ENCODE data around the gene ATF3.
"Not testable (repeated sequence)": the region's sequence is repeated elsewhere in the genome, so short reads cannot be mapped to it uniquely, and the experiment has no call there.

The ATF3 gene

DNA sequence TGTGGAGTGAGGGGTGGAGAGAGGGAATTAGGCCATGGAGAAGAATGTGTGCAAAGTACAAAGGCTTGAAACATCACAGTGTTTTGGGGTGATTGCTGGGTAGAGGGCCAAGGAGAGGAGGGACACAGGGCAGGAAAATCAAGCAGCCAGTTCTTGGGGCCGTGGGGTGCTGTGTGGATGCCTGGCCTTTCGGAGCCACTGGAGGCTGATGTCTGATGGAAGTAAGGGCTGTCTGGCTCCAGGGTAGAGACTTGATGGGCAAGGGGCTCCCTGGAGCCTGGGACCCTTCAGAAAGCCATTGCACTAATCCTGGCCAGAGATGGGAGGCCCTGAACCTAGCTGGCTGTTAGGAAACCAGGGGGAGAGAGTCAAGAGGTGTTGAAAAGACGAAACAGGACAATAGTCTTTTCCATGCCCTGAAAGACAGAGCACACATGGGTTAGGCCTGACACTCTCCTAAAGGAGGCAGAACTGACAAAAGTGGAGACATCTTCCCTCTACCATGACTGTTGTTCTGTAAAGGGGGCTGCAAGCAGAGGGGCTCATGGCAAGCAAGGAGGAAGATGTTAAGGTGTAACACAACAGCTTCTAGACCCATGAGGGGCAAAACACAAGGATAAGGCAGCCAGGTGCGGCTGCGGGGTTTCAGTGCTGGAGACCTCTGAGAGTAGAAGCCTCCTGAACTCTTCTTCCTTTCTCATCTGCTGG lies 21.0 kb downstream of the ATF3 start:
- no peak for DNase-seq

DNA sequence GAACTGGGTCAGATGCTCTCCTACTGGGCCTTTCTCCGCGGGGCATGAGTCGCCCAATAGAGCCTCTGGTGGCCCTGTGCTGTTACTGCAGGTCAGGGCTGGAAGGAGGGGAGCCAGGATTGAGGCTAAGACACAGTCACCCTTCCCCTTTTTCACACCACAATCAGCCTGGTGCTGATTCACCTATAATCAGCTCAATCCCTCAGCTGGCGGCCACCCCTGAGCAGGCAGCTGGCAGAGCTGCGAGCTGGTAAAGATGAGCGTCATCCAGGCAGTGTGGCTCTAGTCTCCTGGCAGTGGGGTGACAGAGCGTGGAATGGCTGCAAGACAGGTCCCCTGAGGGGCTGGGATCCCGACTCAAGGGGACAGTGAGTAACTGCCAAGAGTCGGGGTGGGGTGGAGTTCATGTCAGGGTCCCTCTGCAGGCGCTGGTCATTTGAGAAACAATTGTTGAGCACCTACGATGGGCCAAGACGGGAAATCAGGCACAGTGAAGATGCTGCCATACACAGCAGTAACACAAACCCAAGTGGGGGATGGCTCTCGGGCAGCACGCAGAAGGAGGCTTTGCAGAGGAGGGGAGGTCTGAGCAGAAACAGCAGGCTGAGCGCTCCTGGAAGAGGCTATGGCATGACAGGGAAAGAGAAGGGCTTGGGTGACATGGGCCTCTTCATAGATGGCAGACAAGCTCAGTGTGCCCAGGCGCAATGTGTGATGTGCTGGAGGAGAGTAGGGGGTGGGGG lies 21.8 kb downstream of the ATF3 start:
- peak; percentile 85 for DNase-seq

DNA sequence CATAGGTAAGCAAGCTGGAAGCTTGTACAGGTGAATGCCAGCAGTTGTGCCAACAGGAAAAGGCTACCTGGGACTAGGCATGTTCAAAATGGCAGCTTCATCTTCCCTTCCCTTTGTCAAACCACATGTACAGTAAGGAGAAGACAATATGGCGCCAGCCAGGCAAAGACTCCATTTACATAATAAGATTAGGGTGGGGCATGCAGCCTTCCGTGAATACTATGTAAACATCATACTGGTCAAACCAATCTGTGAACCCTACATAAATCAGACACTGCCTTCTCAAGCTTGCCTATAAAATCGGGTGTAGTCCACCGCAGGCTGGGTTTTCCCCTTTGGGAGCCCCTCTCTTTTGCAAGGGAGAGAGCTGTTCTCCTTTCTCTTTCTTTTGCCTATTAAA lies 24.6 kb downstream of the ATF3 start:
- no peak for DNase-seq

DNA sequence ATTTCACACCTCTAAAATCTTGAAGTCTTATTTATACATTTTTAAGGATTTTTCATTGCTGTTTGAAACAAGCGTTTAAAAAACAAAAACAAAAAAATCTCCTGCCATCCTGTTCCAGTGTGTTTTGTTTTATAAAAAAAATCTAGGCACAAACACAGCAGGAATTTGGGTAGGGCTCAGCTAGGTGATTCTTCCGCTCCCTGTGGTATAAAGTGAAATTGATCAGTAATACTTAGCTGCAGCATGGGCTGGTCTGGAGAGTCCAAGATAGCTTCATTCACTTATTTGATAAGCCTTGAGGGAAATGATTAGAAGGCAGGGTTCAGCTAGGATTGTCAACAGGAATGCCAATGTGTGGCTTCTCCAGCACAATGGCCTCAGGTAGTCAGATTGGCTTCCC lies 25.7 kb downstream of the ATF3 start:
- DNase-seq: no peak

DNA sequence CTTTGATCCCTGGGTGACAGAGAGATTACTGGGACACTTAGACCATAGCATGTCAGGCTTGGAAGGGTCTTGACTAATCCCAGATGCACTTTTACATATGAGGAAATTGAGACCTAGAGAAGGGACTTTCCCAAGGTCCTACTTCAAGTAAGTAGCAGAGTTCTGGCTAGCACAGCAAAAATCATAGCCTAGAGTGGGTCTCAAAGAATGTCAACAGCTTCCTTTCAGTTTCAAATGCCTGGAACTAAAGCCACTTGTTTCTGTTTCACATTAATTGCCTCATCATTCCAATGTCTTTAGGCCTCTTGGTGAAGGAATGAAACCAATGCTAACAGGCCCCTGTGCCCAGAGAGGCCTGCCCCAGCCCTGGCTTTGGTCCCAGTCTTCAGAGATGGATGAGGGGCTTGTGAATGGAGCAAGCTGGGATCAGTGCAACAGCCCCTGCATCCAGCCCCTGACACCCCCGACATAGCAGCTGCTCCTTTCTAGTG lies 26.6 kb downstream of the ATF3 start:
- DNase-seq: peak; percentile 20

DNA sequence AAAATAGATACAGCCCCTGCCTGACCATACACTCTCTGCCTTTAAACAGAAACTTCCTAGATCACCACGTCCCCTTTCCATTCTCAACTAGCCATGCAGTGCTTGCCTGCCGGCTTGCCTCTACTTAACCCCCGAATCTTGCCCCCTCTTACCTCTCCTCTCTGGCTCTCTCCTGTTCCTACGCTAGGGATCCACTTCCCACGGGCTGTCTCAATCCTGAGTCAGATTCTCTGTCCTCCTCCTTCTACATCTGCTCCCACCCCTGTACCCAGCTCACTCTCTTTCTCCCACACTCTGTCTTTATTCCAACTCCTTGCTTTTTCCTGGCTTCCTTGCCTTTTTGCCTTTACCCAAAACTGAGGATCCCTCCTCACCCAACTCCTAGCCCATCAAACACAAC lies 29.3 kb downstream of the ATF3 start:
- DNase-seq: no peak

DNA sequence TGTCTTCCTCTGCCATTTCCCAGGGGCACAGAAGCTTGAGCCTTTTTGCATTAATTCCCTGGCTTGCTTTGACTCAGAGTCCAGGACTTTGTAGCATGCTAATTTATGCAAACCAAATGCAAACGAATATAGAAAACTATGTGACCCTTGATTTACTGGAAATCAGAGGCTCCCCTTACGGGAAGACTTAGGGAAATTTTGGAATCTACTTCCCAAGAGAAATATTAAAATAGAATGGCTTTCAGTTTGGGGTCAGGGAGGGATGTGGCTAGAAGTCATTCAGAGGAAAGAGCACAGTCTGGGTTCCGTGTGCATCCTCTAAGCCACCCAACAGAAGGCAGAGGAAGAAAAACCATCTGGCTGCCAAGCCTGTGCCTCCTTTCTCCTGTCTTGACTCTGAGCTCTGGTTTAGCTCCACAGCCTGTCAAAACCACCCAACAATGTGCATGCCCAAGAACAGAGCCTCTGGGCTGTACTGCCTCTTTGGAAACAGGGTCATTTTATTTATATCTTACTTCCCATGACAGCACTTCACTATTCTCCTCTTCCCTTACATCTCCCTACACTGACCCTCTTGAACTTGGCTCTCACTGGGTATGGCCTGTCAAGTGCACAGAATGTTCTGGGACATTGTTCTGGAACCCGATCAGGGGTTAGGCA lies 30.1 kb downstream of the ATF3 start:
- no peak for DNase-seq

DNA sequence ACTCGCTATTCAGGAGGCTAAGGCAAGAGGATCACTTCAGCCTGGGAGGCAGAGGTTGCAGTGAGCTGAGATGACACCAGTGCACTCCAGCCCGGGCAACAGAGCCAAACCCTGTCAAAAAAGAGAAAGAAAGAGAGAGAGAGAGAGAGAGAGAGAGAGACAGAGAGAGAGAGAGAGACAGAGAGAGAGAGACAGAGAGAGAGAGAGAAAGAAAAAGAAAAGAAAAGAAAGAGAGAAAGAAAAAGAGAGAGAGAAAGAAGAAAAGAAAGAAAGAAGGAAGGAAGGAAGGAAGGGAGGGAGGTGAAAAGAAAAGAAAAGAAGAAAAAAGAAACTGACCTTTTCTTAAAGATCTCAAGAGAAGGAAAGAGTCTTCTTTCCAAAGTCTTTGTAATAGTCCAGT lies 31.0 kb downstream of the ATF3 start:
- DNase-seq: not testable (repeated sequence)

DNA sequence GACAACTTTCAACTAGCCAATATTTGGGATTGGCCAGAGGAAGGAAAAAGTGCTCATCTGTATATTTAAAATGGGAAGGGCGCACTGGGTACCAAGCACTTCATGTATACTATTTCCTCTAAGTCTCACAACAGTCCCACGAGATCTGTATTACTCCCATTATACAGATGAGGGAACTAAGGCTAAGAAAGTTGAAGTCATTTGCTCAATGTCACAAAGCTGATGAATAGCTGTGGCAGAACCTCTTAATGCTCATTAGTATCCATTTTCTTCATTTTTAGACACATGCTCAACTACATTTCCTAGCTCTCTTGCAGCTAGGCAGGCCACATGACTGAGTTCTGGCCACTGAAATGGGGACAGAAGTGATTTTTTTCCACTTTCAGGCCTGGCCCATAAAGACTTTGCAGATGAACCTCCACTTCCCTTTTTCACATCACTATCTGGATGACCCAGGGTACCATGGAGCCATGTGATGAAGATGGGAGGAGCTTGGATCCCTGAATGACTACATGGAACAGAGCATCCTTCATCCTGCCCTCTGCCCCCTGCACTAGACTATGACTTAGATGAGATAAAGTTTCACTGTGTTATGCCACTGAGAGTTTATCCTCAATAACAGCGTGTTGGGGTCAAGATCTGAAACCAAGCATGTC lies 31.8 kb downstream of the ATF3 start:
- DNase-seq: peak; percentile 28

DNA sequence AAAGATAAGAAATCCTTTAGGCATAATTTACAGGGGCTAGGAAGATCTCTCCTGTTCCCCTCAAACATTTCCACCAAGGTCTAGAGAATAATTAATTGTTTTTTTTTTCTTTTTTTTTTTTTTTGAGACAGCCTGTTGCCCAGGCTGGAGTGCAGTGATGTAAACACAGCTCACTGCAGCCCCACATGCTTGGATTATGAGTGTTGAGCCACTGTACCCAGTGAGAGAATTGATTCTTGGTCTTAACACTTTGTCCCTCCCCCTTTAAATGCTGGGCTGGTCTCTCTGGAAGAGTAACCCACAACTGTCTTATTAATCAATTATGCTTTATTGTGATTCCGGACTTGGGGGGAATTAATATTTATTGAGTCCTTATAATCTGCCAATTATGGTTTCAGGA lies 33.4 kb downstream of the ATF3 start:
- no peak for DNase-seq

DNA sequence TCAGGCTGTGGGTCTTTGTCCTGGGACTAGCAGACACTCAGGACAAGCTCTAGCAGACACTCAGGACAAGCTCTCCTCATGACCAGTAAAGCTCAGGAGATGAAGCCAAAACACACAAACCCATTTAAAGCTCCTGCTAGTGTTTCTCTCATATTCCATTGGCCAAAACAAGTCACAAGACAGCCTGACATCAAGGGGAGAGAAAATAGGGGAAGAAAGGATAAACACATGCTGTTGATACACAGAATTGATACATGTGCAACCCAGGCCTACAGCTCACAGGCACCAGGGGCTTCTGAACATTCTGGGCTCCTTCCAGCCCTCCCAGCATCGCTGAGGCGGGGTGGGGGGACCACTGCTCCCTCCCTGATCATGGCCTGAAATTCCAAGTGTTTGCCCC lies 35.3 kb downstream of the ATF3 start:
- DNase-seq: no peak

DNA sequence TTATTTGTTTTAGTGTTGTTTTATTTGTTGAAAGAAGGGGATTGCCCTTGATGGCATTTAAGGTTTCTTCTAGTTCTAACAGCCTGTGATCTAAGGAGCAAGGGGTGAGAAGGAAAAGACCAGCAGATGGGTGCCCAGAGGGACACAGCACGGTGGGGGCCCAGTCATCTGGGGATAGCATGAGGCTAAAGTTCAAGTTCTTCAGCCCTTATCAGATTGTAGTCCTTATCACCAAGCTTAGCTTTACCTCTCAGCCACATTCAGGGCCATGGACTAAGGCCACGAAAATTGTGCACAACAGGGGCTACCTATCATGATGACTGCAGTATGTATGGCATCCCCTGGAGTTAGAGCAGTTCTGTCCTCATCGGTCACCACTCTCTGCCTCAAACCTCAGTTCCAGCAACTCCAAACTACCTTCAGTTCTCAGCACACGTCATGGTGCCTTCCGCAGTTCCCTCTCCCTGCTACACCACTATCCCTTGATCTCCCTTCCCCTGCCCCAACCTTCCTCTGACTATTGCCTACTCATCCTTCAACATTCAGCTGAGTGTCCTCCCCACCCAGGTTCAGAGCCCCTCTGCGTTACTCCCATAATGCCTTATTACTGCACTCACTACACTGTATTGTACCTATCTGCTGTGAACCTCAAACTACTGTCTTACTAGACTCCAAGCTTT lies 36.4 kb downstream of the ATF3 start:
- DNase-seq: no peak

DNA sequence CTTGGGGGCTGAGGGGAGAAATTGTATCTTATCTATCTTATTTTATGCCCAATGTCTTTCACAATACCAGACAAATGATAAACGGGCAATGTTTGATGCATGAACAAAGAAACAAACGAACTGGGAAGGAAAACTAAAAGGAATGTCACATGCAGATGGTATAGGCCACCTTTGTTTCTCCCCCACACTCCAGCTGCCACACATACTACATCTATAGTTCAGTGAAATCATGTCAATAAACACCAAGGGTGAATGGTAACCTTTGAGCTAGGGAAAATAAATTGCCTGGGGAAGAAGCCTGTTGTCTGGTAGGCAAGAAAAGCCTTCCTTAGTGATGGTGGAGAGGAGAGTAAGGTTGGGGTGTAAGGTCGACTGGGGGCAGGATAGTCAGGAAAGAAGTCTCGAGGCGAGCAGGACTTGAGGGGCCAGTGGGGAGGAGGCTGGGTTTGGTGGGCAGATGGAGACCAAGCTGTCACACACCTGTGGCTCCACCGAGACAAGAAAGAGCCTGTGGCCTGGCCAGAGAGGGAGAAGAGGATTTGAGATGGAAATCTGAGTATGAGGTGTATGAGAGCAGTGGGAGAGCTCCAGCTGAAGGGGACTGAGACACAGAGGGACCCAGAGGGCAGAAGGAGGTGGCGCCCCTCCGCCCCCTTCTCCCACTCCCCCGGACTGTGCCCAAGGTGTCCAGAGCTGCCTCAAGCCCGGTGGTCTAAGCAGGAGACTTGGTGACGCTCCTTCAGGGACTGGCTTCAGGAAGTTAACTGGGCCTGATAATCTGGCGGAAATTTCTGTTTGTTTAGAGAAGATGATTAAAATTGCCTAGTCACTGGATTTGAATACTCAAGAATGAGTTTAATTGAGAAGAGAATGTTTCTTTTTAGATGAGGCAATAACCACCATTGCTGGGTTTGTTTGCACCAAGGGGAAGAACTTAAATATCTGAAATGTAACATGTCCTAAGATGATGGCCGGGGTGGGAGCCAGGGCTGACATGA lies 37.3 kb downstream of the ATF3 start:
- peak; percentile 46 for DNase-seq

DNA sequence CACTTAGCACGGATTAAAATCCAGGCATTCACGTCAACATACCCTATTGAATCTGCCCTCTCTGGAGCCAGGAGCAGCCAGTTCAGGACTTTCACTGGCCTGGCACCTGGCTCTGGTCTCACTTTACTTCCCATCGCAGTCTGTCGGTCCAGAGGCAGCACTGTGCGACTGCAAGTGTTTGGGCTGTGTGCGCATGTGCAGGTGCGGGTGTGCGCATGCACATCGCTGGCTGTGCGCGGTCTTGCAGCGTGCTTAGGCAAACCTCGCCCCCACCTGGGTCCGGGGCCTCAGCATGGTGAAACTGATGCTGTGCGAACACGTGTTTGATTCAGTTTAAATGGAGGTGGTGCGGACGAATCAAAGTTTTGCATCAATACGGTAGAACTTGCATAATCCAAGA lies 38.0 kb downstream of the ATF3 start:
- no peak for DNase-seq

DNA sequence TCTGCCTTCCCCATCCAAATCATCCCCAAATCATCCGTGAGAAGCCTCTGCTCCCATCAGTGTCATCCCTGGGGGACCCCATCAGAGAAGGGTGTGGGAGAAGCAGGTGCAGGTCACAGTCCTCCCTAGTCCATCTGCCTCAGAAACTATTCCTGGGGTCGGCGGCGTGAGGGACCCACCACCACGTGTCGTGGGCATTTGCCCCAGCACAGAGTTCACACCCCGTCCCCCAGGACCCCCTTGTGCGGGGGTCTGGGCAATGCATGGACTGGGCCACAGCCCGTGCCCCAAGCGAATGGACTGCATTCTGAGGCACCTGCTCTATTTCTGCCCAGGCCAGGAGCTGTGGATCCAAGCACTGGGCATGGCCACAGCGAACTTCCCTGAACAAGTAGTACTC lies 38.4 kb downstream of the ATF3 start:
- DNase-seq: no peak

DNA sequence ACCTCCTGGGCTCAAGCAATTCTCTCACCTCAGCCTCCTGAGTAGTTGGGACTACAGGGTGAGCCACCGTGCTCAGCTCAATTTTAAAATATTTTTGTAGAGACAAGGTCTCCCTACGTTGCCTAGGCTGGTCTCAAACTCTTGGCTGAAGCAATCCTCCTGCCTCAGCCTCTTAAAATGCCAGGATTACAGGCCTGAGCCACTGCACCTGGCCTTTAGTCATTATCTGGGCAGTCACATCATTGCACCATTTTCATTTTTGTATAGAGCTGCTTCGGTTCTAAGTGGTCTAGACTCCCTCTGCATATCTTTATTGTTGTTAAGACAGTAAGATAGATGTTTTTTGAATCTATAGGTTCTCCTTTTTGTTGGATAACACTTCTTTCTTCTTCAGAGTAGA lies 39.9 kb downstream of the ATF3 start:
- no peak for DNase-seq

DNA sequence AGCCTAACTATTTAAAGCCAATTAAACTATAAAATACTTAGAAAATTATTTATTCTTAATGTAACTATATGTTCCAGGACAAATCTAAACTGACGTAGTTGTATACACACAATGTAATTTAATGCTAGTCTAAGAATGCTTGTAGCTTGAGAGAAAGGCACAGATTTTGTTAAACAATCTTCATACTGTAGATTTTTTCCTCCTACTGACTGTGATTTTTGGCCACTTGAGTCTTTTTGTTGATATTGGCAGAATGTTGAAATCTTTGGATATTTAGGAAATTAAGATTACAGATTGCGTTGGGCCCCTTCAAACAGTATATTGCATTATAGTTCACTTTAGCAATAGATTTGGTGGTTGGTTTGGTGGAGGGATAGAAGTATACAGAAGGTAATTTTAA lies 40.5 kb downstream of the ATF3 start:
- no peak for DNase-seq

DNA sequence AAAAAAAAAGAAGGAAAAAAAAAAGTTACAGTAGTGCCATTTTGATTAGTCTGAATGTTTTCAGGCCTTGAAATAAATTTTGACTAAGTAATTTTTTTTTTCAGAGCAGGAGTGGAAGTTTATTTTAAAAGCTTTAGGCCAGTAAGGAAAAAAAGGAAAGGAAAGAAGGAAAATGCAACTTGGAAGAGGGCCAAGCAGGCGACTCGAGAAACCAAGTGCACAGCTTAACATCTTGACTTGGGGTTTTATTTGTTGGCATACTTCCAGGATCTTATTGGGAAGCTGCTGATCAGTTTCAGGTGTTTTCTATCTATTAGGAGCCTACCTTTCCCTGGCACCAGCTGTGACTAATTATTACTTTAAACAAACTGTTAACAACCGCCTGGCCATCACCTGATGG lies 41.7 kb downstream of the ATF3 start:
- DNase-seq: no peak

DNA sequence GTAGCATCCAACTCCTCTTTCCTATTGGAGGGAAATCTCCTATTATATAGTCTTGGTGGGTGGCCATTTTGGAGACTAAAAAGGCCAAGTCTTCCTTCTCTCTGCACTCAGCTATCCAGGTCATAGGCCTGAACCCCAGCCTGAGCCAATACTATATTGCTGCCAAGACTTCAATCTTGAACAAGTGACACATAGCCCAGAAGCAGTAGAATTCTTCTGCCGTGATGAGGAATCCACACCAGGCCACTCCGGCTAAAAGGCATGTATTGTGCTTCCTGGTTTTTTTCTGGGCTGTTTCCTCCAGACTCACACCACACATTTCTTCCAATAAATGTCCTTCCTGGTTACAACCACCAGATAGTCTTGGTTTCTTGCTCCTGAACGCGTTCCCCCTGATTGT lies 43.0 kb downstream of the ATF3 start:
- no peak for DNase-seq

DNA sequence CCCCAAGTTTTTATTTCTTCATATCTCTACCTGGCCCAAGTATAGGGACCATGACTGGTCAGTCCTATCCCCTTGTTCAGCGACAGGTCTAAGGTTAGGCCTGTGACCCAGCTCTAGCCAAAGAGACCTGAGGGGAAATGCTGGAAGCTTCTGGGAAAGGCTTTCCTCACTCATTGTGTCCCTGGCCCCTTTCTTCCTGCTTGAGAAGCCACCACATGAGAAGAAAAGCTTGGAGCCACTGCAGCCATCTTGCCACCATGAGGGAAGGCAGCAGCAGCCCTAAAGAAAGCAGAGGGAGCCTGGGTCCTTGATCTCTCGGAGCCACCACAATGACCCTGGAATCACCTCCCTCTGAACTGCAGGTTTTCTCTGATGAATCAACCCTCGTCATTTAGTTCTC lies 43.4 kb downstream of the ATF3 start:
- no peak for DNase-seq

DNA sequence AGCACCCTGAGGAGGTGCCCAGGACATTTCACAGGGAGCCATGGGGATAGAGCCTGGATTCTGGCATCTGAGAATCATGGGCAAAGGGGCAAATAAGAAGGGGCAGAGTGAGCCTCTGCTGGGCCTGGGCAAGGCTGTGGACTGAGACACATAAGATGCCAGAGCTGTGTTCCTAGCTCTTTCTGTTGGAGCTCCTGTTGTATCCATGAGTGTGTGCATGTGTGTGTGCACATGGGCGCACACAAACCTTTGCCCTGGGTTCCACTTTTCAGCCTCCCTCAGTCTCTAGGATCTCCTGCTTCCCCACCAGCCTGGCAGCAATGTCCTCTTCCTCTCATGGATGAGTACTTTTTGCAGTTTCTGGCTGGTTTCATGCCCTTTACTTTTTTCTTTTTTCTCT lies 44.0 kb downstream of the ATF3 start:
- DNase-seq: no peak
